Neutrophil (primary cell): ENCODE data around the gene KANTR.

Experiments used
- H3K27ac ChIP-seq: fragments of 200-600 bp; sonication (generic); 2 replicates; pipeline ENCODE4 v1.5.1; 2016; ENCODE audit warnings: mild to moderate bottlenecking, moderate library complexity
- H3K27me3 ChIP-seq: fragments of 200-600 bp; sonication (generic); 2 replicates; pipeline ENCODE4 v1.6.0; 2016; ENCODE audit warnings: mild to moderate bottlenecking
- H3K36me3 ChIP-seq: fragments of 200-600 bp; sonication (generic); 2 replicates; pipeline ENCODE4 v1.5.1; 2017
- H3K4me1 ChIP-seq, 2 experiments: fragments of 200-600 bp in 1 of 2; sonication (generic) in 1 of 2; 1 replicate in 1 of 2; 2 replicates in 1 of 2; pipeline versions ENCODE4 v1.5.1 to v1.6.1; 2013 to 2016; ENCODE audit warnings: low read depth in 1 of 2, low read length in 1 of 2, mild to moderate bottlenecking in 1 of 2, moderate library complexity in 1 of 2; ENCODE audit not compliant: control insufficient read depth in 1 of 2, insufficient read depth in 1 of 2
- H3K4me3 ChIP-seq, 2 experiments: fragments of 200-600 bp in 1 of 2; sonication (generic) in 1 of 2; 1 replicate in 1 of 2; 2 replicates in 1 of 2; pipeline ENCODE4 v1.5.1; 2013 to 2016; ENCODE audit warnings: low read depth in 1 of 2, low read length in 1 of 2, mild to moderate bottlenecking in 1 of 2, moderate library complexity in 1 of 2
- H3K9me3 ChIP-seq: fragments of 200-600 bp; sonication (generic); 2 replicates; pipeline ENCODE4 v1.5.1; 2016
- TF ChIP-seq, protein P1 (sequence below): fragments of 200-600 bp; sonication (generic); IDR thresholded peaks from 2 replicates; pipeline ENCODE4 v1.5.1; 2016; ENCODE audit warnings: antibody characterized with exemption

KANTR gene

DNA sequence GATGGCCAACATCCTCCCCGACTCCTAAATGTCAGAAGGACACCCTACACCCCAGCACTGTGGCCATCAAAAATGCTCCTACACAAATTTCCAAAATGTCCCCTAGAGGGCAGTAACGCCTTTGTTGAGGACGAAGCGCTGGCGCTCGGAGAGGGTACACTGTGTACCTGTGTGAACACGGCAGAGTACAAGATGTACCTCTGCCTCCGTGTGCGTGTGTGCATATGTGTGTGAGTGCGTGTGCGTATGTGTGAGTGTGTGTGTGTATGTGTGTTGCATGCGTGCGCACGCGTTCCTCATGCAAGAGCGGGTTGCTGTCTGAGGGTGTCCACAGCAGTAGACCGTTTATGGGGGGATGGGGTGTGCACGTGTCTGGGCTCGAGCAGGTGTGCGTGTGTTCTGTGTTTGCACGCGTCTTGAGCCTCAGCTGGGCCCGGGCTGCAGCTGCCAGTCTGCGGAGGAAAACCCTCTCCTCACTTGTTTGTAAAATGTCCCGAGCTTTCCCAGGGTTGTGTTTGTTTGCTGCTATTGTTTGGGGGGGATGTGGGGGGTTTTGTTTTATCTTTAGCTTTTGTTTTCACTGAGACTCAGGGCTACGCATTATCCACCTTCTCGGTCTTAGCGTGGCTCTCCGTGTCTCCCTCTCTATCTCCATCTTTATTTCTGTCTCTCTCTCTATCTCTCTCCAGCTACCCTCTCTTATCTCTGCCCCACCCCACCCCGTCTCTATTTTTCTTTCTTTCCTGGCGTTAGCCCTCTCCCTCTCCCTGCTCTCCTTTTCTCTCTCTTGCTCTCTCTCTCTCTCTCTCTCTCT, 22.1 kb upstream of the KANTR start:
- H3K4me1 ChIP-seq = peaks cover 4 to 11% of the 10 kb centered on the region in 2 experiments
- peak overlapping the region; percentile 53 to 54 for H3K4me3 ChIP-seq
- H3K27ac ChIP-seq = no peak overlapping the region
- no peaks in the 10 kb centered on the region for H3K27me3 ChIP-seq
- TF ChIP-seq, protein P1, sequence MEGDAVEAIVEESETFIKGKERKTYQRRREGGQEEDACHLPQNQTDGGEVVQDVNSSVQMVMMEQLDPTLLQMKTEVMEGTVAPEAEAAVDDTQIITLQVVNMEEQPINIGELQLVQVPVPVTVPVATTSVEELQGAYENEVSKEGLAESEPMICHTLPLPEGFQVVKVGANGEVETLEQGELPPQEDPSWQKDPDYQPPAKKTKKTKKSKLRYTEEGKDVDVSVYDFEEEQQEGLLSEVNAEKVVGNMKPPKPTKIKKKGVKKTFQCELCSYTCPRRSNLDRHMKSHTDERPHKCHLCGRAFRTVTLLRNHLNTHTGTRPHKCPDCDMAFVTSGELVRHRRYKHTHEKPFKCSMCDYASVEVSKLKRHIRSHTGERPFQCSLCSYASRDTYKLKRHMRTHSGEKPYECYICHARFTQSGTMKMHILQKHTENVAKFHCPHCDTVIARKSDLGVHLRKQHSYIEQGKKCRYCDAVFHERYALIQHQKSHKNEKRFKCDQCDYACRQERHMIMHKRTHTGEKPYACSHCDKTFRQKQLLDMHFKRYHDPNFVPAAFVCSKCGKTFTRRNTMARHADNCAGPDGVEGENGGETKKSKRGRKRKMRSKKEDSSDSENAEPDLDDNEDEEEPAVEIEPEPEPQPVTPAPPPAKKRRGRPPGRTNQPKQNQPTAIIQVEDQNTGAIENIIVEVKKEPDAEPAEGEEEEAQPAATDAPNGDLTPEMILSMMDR = peak; percentile 60
- H3K36me3 ChIP-seq = no peaks in the 10 kb centered on the region
- H3K9me3 ChIP-seq = no peaks in the 10 kb centered on the region

DNA sequence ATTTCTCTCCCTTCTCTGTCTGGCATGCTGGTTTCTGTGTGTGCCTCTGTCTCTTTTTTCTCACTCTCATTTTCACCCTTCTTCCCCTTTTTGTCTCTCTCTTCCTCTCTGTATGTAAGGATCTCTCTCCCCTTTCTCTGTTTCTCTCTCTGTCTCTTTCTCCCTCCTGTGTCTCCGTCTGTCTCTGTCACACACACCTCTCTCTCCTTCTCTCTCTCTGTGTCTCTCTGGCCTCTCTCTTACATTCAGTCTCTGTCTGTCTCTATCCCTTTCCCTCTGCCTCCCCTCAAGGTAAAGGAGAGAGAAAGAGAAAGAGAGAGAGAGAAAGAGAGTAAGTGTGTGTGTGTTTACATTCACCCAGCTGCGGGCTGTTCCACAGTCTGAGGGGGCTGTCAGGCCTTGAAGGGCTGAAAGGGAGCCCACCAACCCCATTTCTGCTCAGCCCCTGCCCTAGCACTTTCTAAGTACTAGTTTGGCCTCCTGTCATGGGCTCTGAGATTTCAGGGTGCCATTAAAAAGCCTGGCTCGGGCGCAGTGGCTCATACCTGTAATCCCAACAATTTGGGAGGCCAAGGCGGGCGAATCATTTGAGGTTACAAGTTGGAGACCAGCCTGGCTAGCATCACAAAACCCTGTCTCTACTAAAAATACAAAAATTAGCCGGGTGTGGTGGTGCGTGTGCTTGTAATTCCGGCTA, 21.4 kb upstream of the KANTR start:
- Histone ChIP-seq H3K9me3 (no peaks in the 10 kb centered on the region), H3K27me3 (no peaks in the 10 kb centered on the region), H3K4me1 (peaks cover 4 to 11% of the 10 kb centered on the region in 2 experiments), H3K27ac (peak overlapping the region; percentile 45), H3K4me3 (peak overlapping the region; percentile 53 to 54), H3K36me3 (no peaks in the 10 kb centered on the region)
- TF ChIP-seq, protein P1 = no peak

DNA sequence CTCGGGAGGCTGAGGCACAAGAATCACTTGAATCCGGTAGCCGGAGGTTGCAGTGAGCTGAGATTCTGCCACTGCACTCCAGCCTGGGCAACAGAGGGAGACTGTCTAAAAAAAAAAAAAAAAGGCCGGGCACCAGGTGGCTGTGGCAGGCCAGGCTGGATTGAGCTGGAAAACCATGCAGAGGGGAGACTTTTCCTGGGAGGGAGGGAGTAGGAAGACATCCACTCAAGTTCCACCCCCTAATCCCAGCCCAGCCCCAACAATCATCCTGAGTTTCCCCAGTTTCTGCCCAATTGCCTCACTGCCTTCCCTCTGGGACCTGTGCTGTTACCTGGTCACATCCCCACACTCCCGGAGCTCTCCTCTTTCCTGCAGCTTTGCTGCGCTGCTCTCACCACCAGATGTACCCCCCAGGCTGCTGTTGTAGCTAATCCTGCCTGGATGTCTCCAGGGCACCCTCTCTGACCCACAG, 20.8 kb upstream of the KANTR start:
- TF ChIP-seq, protein P1 = no peak
- Histone ChIP-seq H3K36me3 (no peaks in the 10 kb centered on the region), H3K4me1 (peaks cover 4 to 11% of the 10 kb centered on the region in 2 experiments), H3K27ac (no peak overlapping the region), H3K4me3 (no peak overlapping the region), H3K9me3 (no peaks in the 10 kb centered on the region), H3K27me3 (no peaks in the 10 kb centered on the region)

DNA sequence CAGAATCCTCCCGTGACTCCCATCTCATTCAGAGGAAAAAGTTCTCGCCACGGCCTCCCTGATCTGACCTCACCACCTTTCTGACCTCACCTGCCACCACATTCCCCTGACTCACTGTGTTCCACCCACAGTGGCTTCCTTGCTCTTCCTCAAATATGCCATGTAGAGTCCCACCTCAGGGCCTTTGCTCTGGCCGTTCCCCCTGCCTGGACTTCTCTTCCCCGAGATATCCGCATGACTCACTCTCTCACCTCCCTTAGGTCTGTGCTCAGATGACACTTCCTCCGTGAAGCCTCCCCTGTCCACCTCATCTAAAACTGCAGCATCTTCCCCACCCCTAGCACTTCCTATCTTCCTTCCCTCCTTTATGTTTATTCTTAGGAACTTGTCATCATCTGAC, 18.9 kb upstream of the KANTR start:
- no peaks in the 10 kb centered on the region for H3K9me3 ChIP-seq

DNA sequence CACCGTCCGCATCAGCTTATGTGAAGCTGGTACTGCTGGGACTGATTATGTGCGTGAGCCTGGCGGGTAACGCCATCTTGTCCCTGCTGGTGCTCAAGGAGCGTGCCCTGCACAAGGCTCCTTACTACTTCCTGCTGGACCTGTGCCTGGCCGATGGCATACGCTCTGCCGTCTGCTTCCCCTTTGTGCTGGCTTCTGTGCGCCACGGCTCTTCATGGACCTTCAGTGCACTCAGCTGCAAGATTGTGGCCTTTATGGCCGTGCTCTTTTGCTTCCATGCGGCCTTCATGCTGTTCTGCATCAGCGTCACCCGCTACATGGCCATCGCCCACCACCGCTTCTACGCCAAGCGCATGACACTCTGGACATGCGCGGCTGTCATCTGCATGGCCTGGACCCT, 17.3 kb upstream of the KANTR start:
- TF ChIP-seq, protein P1 = no peak
- Histone ChIP-seq H3K9me3 (no peaks in the 10 kb centered on the region), H3K36me3 (no peaks in the 10 kb centered on the region), H3K27me3 (no peaks in the 10 kb centered on the region), H3K27ac (no peak overlapping the region), H3K4me3 (no peak overlapping the region), H3K4me1 (peaks cover 2 to 10% of the 10 kb centered on the region in 2 experiments)

More for the DNA sequence above, 18.9 kb upstream of the KANTR start:
- TF ChIP-seq, protein P1 = no peak
- no peaks in the 10 kb centered on the region for H3K36me3 ChIP-seq
- peaks cover 4 to 11% of the 10 kb centered on the region in 2 experiments for H3K4me1 ChIP-seq
- H3K27ac ChIP-seq = no peak overlapping the region
- H3K27me3 ChIP-seq = no peaks in the 10 kb centered on the region
- H3K4me3 ChIP-seq = no peak overlapping the region
